ENCODE measurements around the gene SPIRE1.
"Not testable (repeated sequence)": the region's sequence is repeated elsewhere in the genome, so short reads cannot be mapped to it uniquely, and the experiment has no call there.

The SPIRE1 gene

GRCh38 chr18:12551943-12552878, 105.7 kb downstream of the SPIRE1 start:
- DNase-seq = not testable (repeated sequence)

- not testable (repeated sequence) for DNase-seq
These were observed 106.4 kb downstream of the SPIRE1 start for GRCh38 chr18:12551466-12551865.

- DNase-seq = no peak
These were observed 114.2 kb downstream of the SPIRE1 start for GRCh38 chr18:12543697-12544096.

GRCh38 chr18:12540751-12541150, 117.2 kb downstream of the SPIRE1 start:
- no peak for DNase-seq

GRCh38 chr18:12539158-12539557, 118.7 kb downstream of the SPIRE1 start:
- DNase-seq = not testable (repeated sequence)

- DNase-seq = no peak
These were observed 123.1 kb downstream of the SPIRE1 start for GRCh38 chr18:12534820-12535219.

- DNase-seq = no peak
These were observed 125.2 kb downstream of the SPIRE1 start for GRCh38 chr18:12532661-12533060.

GRCh38 chr18:12531749-12532148, 126.2 kb downstream of the SPIRE1 start:
- DNase-seq = no peak

GRCh38 chr18:12520442-12520992, 137.4 kb downstream of the SPIRE1 start:
- DNase-seq = no peak

- no peak for DNase-seq
These were observed 138.9 kb downstream of the SPIRE1 start for GRCh38 chr18:12518832-12519531.

GRCh38 chr18:12518326-12518725, 139.6 kb downstream of the SPIRE1 start:
- DNase-seq = no peak

GRCh38 chr18:12517142-12517825, 140.6 kb downstream of the SPIRE1 start:
- no peak for DNase-seq

- DNase-seq = no peak
These were observed 141.8 kb downstream of the SPIRE1 start for GRCh38 chr18:12516049-12516630.

GRCh38 chr18:12515550-12515949, 142.4 kb downstream of the SPIRE1 start:
- DNase-seq = no peak

GRCh38 chr18:12507007-12507406, 150.9 kb downstream of the SPIRE1 start:
- DNase-seq = no peak

- no peak for DNase-seq
These were observed 156.9 kb downstream of the SPIRE1 start for GRCh38 chr18:12500986-12501385.

- DNase-seq = no peak
These were observed 160.1 kb downstream of the SPIRE1 start for GRCh38 chr18:12497839-12498238.

- DNase-seq = no peak
These were observed 160.6 kb downstream of the SPIRE1 start for GRCh38 chr18:12497296-12497695.

- DNase-seq = no peak
These were observed 165.0 kb downstream of the SPIRE1 start for GRCh38 chr18:12492907-12493306.

GRCh38 chr18:12491611-12492435, 166.1 kb downstream of the SPIRE1 start:
- DNase-seq = no peak

GRCh38 chr18:12485479-12486105, 172.3 kb downstream of the SPIRE1 start:
- no peak for DNase-seq

All from SIG-M5 (cell line).